ENCODE data around the gene TMF1. TPM values are rescaled to one million over a fixed set of nuclear protein-coding genes. Genes with fewer than 3 reads are reported as not detected.

The TMF1 gene
- total RNA-seq, 2 donors from 2014 or later, result 68.1 to 84.5 TPM

DNA sequence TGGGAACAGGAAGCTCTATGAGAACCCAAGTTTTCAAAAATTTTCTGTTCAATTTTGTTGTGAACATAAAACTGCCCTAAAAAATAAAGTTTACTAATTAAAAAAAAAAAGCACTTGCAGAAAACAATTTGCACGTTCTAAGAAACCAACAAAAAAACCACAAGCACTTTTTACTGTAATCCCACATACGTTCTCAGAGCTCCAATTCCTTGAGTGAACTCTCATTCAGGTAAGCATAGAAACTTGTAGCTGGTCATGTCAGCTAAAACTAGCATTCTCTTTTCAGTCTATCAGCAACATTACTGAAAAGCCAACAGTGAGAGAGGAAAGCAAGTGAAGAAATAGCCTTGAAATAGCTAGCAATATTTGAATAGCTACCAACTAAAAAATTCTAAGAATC is 11.5 kb upstream of the TMF1 start:
- Mint-ChIP-seq H3K4me1 (peaks cover 31% of the 10 kb centered on the region), H3K4me3 (peak overlapping the region; percentile 78), H3K27me3 (no peaks in the 10 kb centered on the region), H3K27ac (peak overlapping the region; percentile 95), H3K36me3 (ENCODE audit: low read depth) (peaks cover 4% of the 10 kb centered on the region)
- DNase-seq (no peak), ATAC-seq (peak; percentile 51)
- H3K9me3 ChIP-seq (ENCODE audit: control insufficient read depth, low read length, poor library complexity, severe bottlenecking), result no peaks in the 10 kb centered on the region

DNA sequence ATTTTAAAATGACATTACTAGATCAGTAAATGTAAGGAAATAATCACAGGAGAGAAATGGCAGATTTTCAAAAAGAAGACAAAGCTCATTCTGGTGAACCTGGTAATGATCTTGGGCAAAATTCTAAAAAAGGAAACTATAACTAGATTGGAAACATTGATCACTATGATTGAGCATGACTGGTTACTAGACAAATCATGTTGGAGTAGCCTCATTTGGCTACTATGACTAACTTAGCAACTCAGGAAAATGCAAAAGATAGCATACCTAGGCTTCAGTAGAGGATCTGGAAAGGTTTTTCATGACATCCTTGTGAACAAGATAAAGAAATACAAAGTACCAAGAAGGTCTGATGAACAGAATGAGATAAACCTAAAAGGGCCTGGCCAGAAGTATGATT is 7.6 kb upstream of the TMF1 start:
- Mint-ChIP-seq H3K4me1 (peaks cover 29% of the 10 kb centered on the region), H3K27ac (peak overlapping the region; percentile 87), H3K4me3 (no peak overlapping the region), H3K36me3 (ENCODE audit: low read depth) (peaks cover 6% of the 10 kb centered on the region), H3K27me3 (no peaks in the 10 kb centered on the region)
- DNase-seq (no peak), ATAC-seq (no peak)
- no peaks in the 10 kb centered on the region for H3K9me3 ChIP-seq (ENCODE audit: control insufficient read depth, low read length, poor library complexity, severe bottlenecking)

- peaks cover 26% of the 10 kb centered on the region for H3K4me1 Mint-ChIP-seq
- ATAC-seq, result no peak
- no peaks in the 10 kb centered on the region for H3K9me3 ChIP-seq (ENCODE audit: control insufficient read depth, low read length, poor library complexity, severe bottlenecking)
- H3K36me3 Mint-ChIP-seq (ENCODE audit: low read depth), result peaks cover 6% of the 10 kb centered on the region
- peak overlapping the region; percentile 87 for H3K27ac Mint-ChIP-seq
- H3K4me3 Mint-ChIP-seq, result peak overlapping the region; percentile 43
- no peak for DNase-seq
- H3K27me3 Mint-ChIP-seq, result no peaks in the 10 kb centered on the region
Measured at GRCh38 chr3:69058947-69059224, 6.8 kb upstream of the TMF1 start.

DNA sequence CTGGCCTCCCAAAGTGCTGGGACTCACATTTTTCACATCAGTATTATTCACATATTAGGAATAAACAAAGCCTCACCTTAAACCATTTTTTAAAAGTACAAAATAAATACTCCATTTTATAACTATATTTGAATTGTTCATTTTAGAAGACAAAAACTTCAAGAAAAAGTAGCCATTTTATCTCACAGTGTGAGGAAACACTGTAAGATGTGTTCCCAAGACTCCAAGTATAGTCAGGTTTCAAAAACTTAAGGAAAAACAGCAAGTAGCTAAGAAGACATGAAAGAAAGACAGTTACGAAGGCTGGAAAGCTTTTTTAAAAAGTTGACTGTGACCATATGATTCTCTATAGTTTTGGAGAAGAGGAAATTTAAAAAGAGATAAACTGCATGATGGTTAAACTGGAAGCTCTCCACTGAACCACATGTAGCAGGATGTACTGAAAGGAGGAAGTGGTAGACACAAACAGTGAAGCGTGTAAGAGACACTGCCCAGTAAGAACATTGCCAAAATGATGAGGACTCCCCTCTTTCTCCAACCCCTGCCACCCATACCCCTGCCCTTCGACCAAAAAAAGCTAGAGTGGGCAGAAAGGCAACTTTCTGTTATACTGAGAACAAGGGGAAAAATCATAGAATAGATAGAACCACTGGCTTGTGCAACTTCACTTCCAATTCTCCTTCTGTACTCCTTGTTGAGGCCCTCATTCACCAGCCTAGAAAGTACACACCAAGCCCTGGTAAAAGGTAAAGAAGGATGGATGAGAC is 6.2 kb upstream of the TMF1 start:
- no peaks in the 10 kb centered on the region for H3K9me3 ChIP-seq (ENCODE audit: control insufficient read depth, low read length, poor library complexity, severe bottlenecking)
- ATAC-seq, result peak; percentile 98
- peaks cover 6% of the 10 kb centered on the region for H3K36me3 Mint-ChIP-seq (ENCODE audit: low read depth)
- no peaks in the 10 kb centered on the region for H3K27me3 Mint-ChIP-seq
- H3K4me1 Mint-ChIP-seq, result peaks cover 24% of the 10 kb centered on the region
- H3K27ac Mint-ChIP-seq, result peak overlapping the region; percentile 87
- peak overlapping the region; percentile 43 for H3K4me3 Mint-ChIP-seq
- DNase-seq, result no peak

DNA sequence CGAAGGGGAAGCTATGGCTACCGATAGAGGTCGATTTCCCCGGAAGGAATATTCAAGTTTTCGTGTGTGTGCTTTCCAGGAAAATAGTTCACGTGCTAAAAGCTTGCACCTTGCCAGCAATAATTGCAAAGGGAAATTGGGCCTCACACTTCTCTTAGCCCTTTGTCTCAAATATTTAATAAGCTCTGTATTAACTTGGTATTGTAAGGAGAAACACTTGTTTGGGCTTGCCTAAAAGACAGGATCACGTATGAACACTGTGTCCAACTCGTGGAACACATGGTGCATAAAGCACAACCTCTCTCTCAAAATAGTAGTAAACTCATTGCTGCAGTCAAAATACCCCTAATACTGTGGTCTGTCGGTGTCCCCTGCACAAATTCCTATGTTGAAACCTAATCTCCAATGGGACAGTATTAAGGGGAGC is 352 bp upstream of the TMF1 start:
- Mint-ChIP-seq H3K27ac (peak overlapping the region; percentile 99), H3K27me3 (no peaks in the 10 kb centered on the region), H3K36me3 (ENCODE audit: low read depth) (peaks cover 4% of the 10 kb centered on the region), H3K4me3 (peak overlapping the region; percentile 96), H3K4me1 (peaks cover 32% of the 10 kb centered on the region)
- H3K9me3 ChIP-seq (ENCODE audit: control insufficient read depth, low read length, poor library complexity, severe bottlenecking), result no peaks in the 10 kb centered on the region
- DNase-seq, result no peak
- peak; percentile 5 for ATAC-seq

GRCh38 chr3:69048990-69049389 is 3.1 kb downstream of the TMF1 start:
- DNase-seq (no peak), ATAC-seq (no peak)
- Mint-ChIP-seq H3K27ac (no peak overlapping the region), H3K4me1 (peaks cover 40% of the 10 kb centered on the region), H3K4me3 (peak overlapping the region; percentile 25), H3K27me3 (no peaks in the 10 kb centered on the region), H3K36me3 (ENCODE audit: low read depth) (peaks cover 2% of the 10 kb centered on the region)
- H3K9me3 ChIP-seq (ENCODE audit: control insufficient read depth, low read length, poor library complexity, severe bottlenecking), result no peaks in the 10 kb centered on the region

- Mint-ChIP-seq H3K4me3 (no peak overlapping the region), H3K27me3 (no peaks in the 10 kb centered on the region), H3K27ac (peak overlapping the region; percentile 29), H3K36me3 (ENCODE audit: low read depth) (peaks cover 11% of the 10 kb centered on the region), H3K4me1 (peaks cover 26% of the 10 kb centered on the region)
- no peak for DNase-seq
- ATAC-seq, result no peak
- no peaks in the 10 kb centered on the region for H3K9me3 ChIP-seq (ENCODE audit: control insufficient read depth, low read length, poor library complexity, severe bottlenecking)
Measured at GRCh38 chr3:69044608-69045007, 7.5 kb downstream of the TMF1 start.

DNA sequence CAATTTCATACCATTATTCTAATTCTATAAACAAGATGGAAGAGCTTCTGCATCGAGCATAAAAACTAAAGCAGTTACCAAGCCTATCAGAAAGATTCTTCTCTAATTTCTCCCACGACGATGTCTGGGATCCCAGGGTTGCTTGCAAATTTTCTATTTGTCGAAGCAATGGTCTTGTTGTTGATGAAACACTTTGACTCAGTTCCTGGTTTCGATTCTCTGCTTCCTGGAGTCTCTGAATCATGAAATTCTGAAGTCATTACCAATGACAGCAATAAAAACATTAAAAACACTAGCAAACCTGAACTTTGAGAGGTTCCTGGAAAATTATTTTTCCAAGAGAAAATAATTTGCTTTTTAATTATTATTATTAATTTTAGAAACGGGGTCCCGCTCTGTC is 18.7 kb downstream of the TMF1 start:
- H3K27ac Mint-ChIP-seq, result no peak overlapping the region
- DNase-seq, result no peak
- ATAC-seq, result no peak
- no peaks in the 10 kb centered on the region for H3K27me3 Mint-ChIP-seq
- no peaks in the 10 kb centered on the region for H3K9me3 ChIP-seq (ENCODE audit: control insufficient read depth, low read length, poor library complexity, severe bottlenecking)
- H3K4me1 Mint-ChIP-seq, result no peaks in the 10 kb centered on the region
- H3K36me3 Mint-ChIP-seq (ENCODE audit: low read depth), result peaks cover 2% of the 10 kb centered on the region
- no peak overlapping the region for H3K4me3 Mint-ChIP-seq

DNA sequence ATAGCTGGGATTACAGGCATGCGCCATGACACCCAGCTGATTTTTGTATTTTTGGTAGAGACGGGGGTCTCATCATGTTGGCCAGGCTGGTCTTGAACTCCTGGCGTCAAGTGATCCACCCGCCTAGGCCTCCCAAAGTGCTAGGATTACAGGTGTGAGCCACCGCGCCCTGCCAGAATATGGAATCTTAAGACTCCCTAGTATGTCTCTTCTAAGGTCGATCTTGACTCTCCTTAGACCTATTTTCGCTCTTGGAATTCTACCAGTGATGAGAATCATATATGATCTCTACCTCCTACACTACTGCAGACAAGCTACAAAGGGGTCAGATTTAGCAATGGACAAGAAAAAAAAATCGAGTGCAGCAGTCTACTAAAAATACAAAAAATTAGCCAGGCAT is 19.4 kb downstream of the TMF1 start:
- Mint-ChIP-seq H3K27ac (peak overlapping the region; percentile 73), H3K36me3 (ENCODE audit: low read depth) (peaks cover 2% of the 10 kb centered on the region), H3K4me1 (no peaks in the 10 kb centered on the region), H3K27me3 (no peaks in the 10 kb centered on the region), H3K4me3 (peak overlapping the region; percentile 36)
- H3K9me3 ChIP-seq (ENCODE audit: control insufficient read depth, low read length, poor library complexity, severe bottlenecking), result no peaks in the 10 kb centered on the region
- DNase-seq, result no peak
- ATAC-seq, result no peak

GRCh38 chr3:69032142-69032541 is 20.0 kb downstream of the TMF1 start:
- H3K9me3 ChIP-seq (ENCODE audit: control insufficient read depth, low read length, poor library complexity, severe bottlenecking), result no peaks in the 10 kb centered on the region
- Mint-ChIP-seq H3K4me1 (no peaks in the 10 kb centered on the region), H3K27me3 (no peaks in the 10 kb centered on the region), H3K4me3 (no peak overlapping the region), H3K27ac (no peak overlapping the region), H3K36me3 (ENCODE audit: low read depth) (peaks cover 3% of the 10 kb centered on the region)
- DNase-seq (no peak), ATAC-seq (no peak)

DNA sequence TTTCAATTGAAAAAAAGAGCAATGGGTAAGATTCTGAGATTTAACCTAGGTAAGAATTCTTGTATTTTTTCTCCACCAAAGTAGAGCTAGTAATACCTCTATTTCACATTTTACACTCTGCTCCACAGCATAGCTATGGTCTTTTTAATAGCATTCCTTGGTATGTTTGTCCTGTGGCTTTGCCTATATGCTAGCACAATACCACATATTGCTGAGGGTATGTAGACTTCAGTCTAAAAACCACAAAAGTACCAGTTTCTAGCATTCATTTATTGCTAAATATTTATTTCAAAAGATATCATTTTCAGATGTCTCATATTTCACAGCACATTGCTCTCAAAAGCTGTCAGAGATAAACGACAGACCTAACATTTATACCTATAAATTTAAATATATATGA is 20.5 kb downstream of the TMF1 start:
- DNase-seq (no peak), ATAC-seq (no peak)
- H3K4me1 Mint-ChIP-seq, result no peaks in the 10 kb centered on the region
- H3K9me3 ChIP-seq (ENCODE audit: control insufficient read depth, low read length, poor library complexity, severe bottlenecking), result no peaks in the 10 kb centered on the region
- H3K36me3 Mint-ChIP-seq (ENCODE audit: low read depth), result peaks cover 5% of the 10 kb centered on the region
- no peak overlapping the region for H3K4me3 Mint-ChIP-seq
- H3K27me3 Mint-ChIP-seq, result no peaks in the 10 kb centered on the region
- no peak overlapping the region for H3K27ac Mint-ChIP-seq

DNA sequence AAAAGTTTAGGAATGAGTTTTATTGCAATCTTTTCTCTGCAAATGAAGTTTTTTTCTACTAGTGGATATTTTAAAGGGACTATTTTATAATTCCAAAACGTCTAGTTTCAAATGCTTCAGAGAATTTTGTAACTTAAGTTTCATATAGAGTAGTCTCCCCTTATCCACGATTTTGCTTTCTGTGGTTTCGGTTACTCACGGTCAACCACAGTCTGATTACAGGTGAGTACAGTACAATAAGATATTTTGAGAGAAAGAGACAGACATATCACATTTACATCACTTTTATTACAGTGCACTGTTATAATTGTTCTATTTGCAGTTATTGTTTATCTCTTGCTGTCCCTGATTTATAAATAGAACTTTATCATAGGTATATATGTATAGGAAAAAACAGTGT is 31.3 kb downstream of the TMF1 start:
- Mint-ChIP-seq H3K4me1 (peaks cover 6% of the 10 kb centered on the region), H3K27me3 (no peaks in the 10 kb centered on the region), H3K27ac (no peak overlapping the region), H3K4me3 (no peak overlapping the region), H3K36me3 (ENCODE audit: low read depth) (peaks cover 3% of the 10 kb centered on the region)
- DNase-seq (no peak), ATAC-seq (no peak)
- H3K9me3 ChIP-seq (ENCODE audit: control insufficient read depth, low read length, poor library complexity, severe bottlenecking), result no peaks in the 10 kb centered on the region

DNA sequence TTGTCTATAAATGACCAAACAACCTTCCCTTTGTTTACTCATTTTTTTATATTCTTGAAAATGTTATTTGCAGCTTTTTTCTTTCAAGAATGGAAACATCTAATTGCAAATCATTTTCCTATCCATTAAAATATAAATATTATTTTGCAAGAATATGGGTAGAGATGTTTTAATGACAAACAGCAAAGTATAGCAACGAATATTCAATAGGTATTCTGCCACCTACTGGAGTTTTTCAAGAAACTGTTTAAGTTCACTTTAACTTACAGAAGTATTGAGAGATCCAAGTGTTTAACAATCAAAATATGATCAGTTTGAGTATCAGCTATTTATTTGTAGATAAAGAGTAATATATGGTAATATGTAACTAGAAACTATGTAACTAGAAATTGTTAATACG is 31.7 kb downstream of the TMF1 start:
- H3K9me3 ChIP-seq (ENCODE audit: control insufficient read depth, low read length, poor library complexity, severe bottlenecking), result no peaks in the 10 kb centered on the region
- H3K36me3 Mint-ChIP-seq (ENCODE audit: low read depth), result peaks cover 3% of the 10 kb centered on the region
- H3K27ac Mint-ChIP-seq, result no peak overlapping the region
- H3K27me3 Mint-ChIP-seq, result no peaks in the 10 kb centered on the region
- DNase-seq (no peak), ATAC-seq (peak; percentile 48)
- H3K4me1 Mint-ChIP-seq, result peaks cover 6% of the 10 kb centered on the region
- no peak overlapping the region for H3K4me3 Mint-ChIP-seq

- ATAC-seq (no peak), DNase-seq (no peak)
- Mint-ChIP-seq H3K4me1 (peaks cover 18% of the 10 kb centered on the region), H3K27me3 (no peaks in the 10 kb centered on the region), H3K36me3 (ENCODE audit: low read depth) (no peaks in the 10 kb centered on the region), H3K4me3 (no peak overlapping the region), H3K27ac (no peak overlapping the region)
- no peaks in the 10 kb centered on the region for H3K9me3 ChIP-seq (ENCODE audit: control insufficient read depth, low read length, poor library complexity, severe bottlenecking)
Measured at GRCh38 chr3:69016901-69017300, 35.2 kb downstream of the TMF1 start.
